Progenitor cell of endocrine pancreas (in vitro differentiated cells): ENCODE data around the gene RAB3C. TPM values are rescaled to one million over a fixed set of nuclear protein-coding genes. Genes with fewer than 3 reads are reported as not detected.

Experiments used
- DNase-seq: peaks from one replicate; pipeline ENCODE4 v3.0.0; 2021; ENCODE audit warnings: low spot score; ENCODE audit not compliant: unreplicated experiment
- H3K27ac Mint-ChIP-seq: 2 replicates; pipeline ENCODE4 v1.8.0; 2021; ENCODE audit warnings: mild to moderate bottlenecking, moderate library complexity, mixed read lengths
- H3K27me3 Mint-ChIP-seq: 2 replicates; pipeline ENCODE4 v1.8.0; 2021; ENCODE audit warnings: mixed read lengths
- H3K36me3 Mint-ChIP-seq: 2 replicates; pipeline ENCODE4 v1.8.0; 2022; ENCODE audit warnings: mixed read lengths; ENCODE audit not compliant: insufficient read depth
- H3K4me1 Mint-ChIP-seq: 2 replicates; pipeline ENCODE4 v1.8.0; 2021; ENCODE audit warnings: low read depth, mixed read lengths
- H3K4me3 Mint-ChIP-seq: 2 replicates; pipeline ENCODE4 v1.8.0; 2021; ENCODE audit warnings: low read depth, mild to moderate bottlenecking, moderate library complexity, mixed read lengths
- H3K9me3 Mint-ChIP-seq: 2 replicates; pipeline ENCODE4 v1.8.0; 2021; ENCODE audit warnings: low read depth, mixed read lengths
- CTCF ChIP-seq: fragments of 200-600 bp; sonication (generic); IDR thresholded peaks from one replicate; pipeline ENCODE4 v1.5.0; 2021; ENCODE audit warnings: antibody characterized with exemption, mild to moderate bottlenecking; ENCODE audit not compliant: unreplicated experiment
- total RNA-seq: library from RNA; stranded (reverse); gene quantifications from 2 replicates; pipeline ENCODE4 v1.2.1, GENCODE V29; 2021

Gene RAB3C
- total RNA-seq, 1 donor from 2014 or later: 25.2 TPM

- Mint-ChIP-seq H3K27ac (no peak overlapping the region), H3K4me3 (no peak overlapping the region), H3K27me3 (no peaks in the 10 kb centered on the region), H3K4me1 (no peaks in the 10 kb centered on the region), H3K9me3 (peaks cover 7% of the 10 kb centered on the region), H3K36me3 (peaks cover 5% of the 10 kb centered on the region)
- no peak for DNase-seq
- TF ChIP-seq CTCF: no peak
Observed at GRCh38 chr5:58710871-58711270, 128.0 kb downstream of the RAB3C start.

- peaks cover 7% of the 10 kb centered on the region for H3K9me3 Mint-ChIP-seq
- H3K4me3 Mint-ChIP-seq: no peak overlapping the region
- no peak for DNase-seq
- no peaks in the 10 kb centered on the region for H3K4me1 Mint-ChIP-seq
- H3K27me3 Mint-ChIP-seq: no peaks in the 10 kb centered on the region
- no peak for TF ChIP-seq CTCF
- H3K27ac Mint-ChIP-seq: no peak overlapping the region
- peaks cover 5% of the 10 kb centered on the region for H3K36me3 Mint-ChIP-seq
Observed at GRCh38 chr5:58711965-58712364, 129.1 kb downstream of the RAB3C start.

- TF ChIP-seq CTCF: no peak
- H3K4me1 Mint-ChIP-seq: no peaks in the 10 kb centered on the region
- H3K4me3 Mint-ChIP-seq: no peak overlapping the region
- peaks cover 7% of the 10 kb centered on the region for H3K9me3 Mint-ChIP-seq
- H3K36me3 Mint-ChIP-seq: peaks cover 5% of the 10 kb centered on the region
- no peaks in the 10 kb centered on the region for H3K27me3 Mint-ChIP-seq
- no peak for DNase-seq
- no peak overlapping the region for H3K27ac Mint-ChIP-seq
Observed at GRCh38 chr5:58714046-58714445, 131.2 kb downstream of the RAB3C start.

- no peak overlapping the region for H3K27ac Mint-ChIP-seq
- H3K9me3 Mint-ChIP-seq: peaks cover 7% of the 10 kb centered on the region
- H3K4me1 Mint-ChIP-seq: no peaks in the 10 kb centered on the region
- no peaks in the 10 kb centered on the region for H3K27me3 Mint-ChIP-seq
- H3K36me3 Mint-ChIP-seq: peaks cover 5% of the 10 kb centered on the region
- H3K4me3 Mint-ChIP-seq: no peak overlapping the region
- TF ChIP-seq CTCF: no peak
- DNase-seq: no peak
Observed at GRCh38 chr5:58715997-58716656, 133.3 kb downstream of the RAB3C start.

- H3K9me3 Mint-ChIP-seq: peaks cover 7% of the 10 kb centered on the region
- H3K4me1 Mint-ChIP-seq: no peaks in the 10 kb centered on the region
- no peaks in the 10 kb centered on the region for H3K27me3 Mint-ChIP-seq
- peaks cover 5% of the 10 kb centered on the region for H3K36me3 Mint-ChIP-seq
- DNase-seq: no peak
- no peak for TF ChIP-seq CTCF
- H3K27ac Mint-ChIP-seq: no peak overlapping the region
- no peak overlapping the region for H3K4me3 Mint-ChIP-seq
Observed at GRCh38 chr5:58716713-58717112, 133.8 kb downstream of the RAB3C start.
